K562 (cell line): ENCODE data around the gene SIRT5. TPM values are rescaled to one million over a fixed set of nuclear protein-coding genes. Genes with fewer than 3 reads are reported as not detected.

Source experiments
- CBX3 ChIP-seq, 2 experiments: IDR thresholded peaks; 1 replicate in 1 of 2; 2 replicates in 1 of 2; pipeline ENCODE4 v1.6.1; 2012; ENCODE audit warnings: inconsistent platforms in 2 of 2, low read length in 2 of 2, borderline replicate concordance in 1 of 2, control low read depth in 1 of 2
- CEBPB ChIP-seq: fragments of 450-650 bp; IDR thresholded peaks from 2 replicates; pipeline ENCODE4 v1.6.1; 2016; ENCODE audit warnings: missing genetic modification characterization, missing compliant biosample characterization
- DPF2 ChIP-seq: fragments of 450-650 bp; IDR thresholded peaks from 2 replicates; pipeline ENCODE4 v1.6.1; 2016
- MIER1 ChIP-seq: fragments of 450-650 bp; IDR thresholded peaks from 2 replicates; pipeline ENCODE4 v1.6.1; 2016; ENCODE audit warnings: antibody characterized with exemption, mild to moderate bottlenecking, low read depth
- MITF ChIP-seq: IDR thresholded peaks from 2 replicates; pipeline ENCODE4 v1.6.1; 2014; ENCODE audit warnings: antibody characterized with exemption
- MTA1 ChIP-seq: fragments of 450-650 bp; IDR thresholded peaks from 2 replicates; pipeline ENCODE4 v1.6.1; 2017; ENCODE audit warnings: borderline replicate concordance
- MYC ChIP-seq, 2 experiments: fragments of 250-450 bp in 1 of 2; sonication (Bioruptor Pico) in 1 of 2; IDR thresholded peaks; 2 replicates each; pipeline versions ENCODE4 v1.5.1 to v1.6.1; 2012 to 2021; ENCODE audit warnings: low read depth in 2 of 2, borderline replicate concordance in 1 of 2, improper control_type of control experiment in 1 of 2, low read length in 1 of 2, mild to moderate bottlenecking in 1 of 2, moderate library complexity in 1 of 2
- SMARCE1 ChIP-seq: fragments of 450-650 bp; IDR thresholded peaks from 2 replicates; pipeline ENCODE4 v1.7.1; 2016; ENCODE audit warnings: mild to moderate bottlenecking
- STAT5A ChIP-seq: IDR thresholded peaks from 2 replicates; pipeline ENCODE4 v1.6.1; 2012; ENCODE audit warnings: low read length, inconsistent platforms, borderline replicate concordance
- TARDBP ChIP-seq: fragments of 450-650 bp; IDR thresholded peaks from 2 replicates; pipeline ENCODE4 v1.6.1; 2016
- ZKSCAN3 ChIP-seq: fragments of 250-450 bp; sonication (Bioruptor Pico); IDR thresholded peaks from 2 replicates; pipeline ENCODE4 v1.4.0; 2020
- ZNF507 ChIP-seq: conservative IDR thresholded peaks from 2 replicates; pipeline ENCODE4 v1.6.1; 2017; ENCODE audit warnings: missing genetic modification characterization, missing compliant biosample characterization
- ZNF740 ChIP-seq, 3 experiments: fragments of 200-800 bp in 1 of 3; sonication (Bioruptor generic) in 1 of 3; sonication (generic) in 1 of 3; formaldehyde crosslinking in 1 of 3; IDR thresholded peaks; 2 replicates each; pipeline versions ENCODE4 v1.6.1 to v1.8.0; 2016 to 2022; ENCODE audit warnings: mild to moderate bottlenecking in 2 of 3, missing compliant biosample characterization in 2 of 3, missing genetic modification characterization in 2 of 3, missing genetic modification reagents in 1 of 3
- polyA plus RNA-seq, 8 experiments: library from polyadenylated mRNA; depleted of rRNA in 4 of 8; stranded (reverse) in 5 of 8; unstranded in 3 of 8; fragments of >200 nt; fragmentation: Nextera tagmentation in 2 of 8; fragmentation: Illumina TruSeq in 1 of 8; extraction: Ambion mirVana in 2 of 8; extraction: Trizol in 1 of 8; gene quantifications; 2 replicates each; pipeline versions ENCODE4 v1.2.1 to v1.2.3, GENCODE V29; 2011 to 2014; ENCODE audit warnings: inconsistent platforms in 1 of 8, missing spikeins in 1 of 8
- total RNA-seq, 7 experiments: library from RNA; depleted of rRNA in 6 of 7; stranded (reverse); fragments of >200 nt in 6 of 7; fragmentation: Illumina TruSeq in 2 of 7; extraction: Trizol in 2 of 7; gene quantifications; 2 replicates each; pipeline versions ENCODE4 v1.2.1 to v1.2.3, GENCODE V29; 2011 to 2021; ENCODE audit warnings: low replicate concordance in 1 of 7
- TF ChIP-seq, protein P1 (sequence below): sonication (generic); formaldehyde crosslinking; IDR thresholded peaks from 2 replicates; pipeline ENCODE4 v1.8.0; 2022; ENCODE audit warnings: missing genetic modification reagents, mild to moderate bottlenecking, borderline replicate concordance
- TF ChIP-seq, protein P2 (sequence below): fragments of 450-650 bp; IDR thresholded peaks from 2 replicates; pipeline ENCODE4 v1.6.1; 2016
- TF ChIP-seq, protein P3 (sequence below): sonication (generic); formaldehyde crosslinking; IDR thresholded peaks from 2 replicates; pipeline ENCODE4 v1.8.0; 2022; ENCODE audit warnings: missing genetic modification reagents, mild to moderate bottlenecking, borderline replicate concordance
- TF ChIP-seq, protein P4 (sequence below): sonication (generic); formaldehyde crosslinking; IDR thresholded peaks from 2 replicates; pipeline ENCODE4 v1.8.0; 2022; ENCODE audit warnings: mild to moderate bottlenecking, missing genetic modification reagents

Gene SIRT5
- total and polyA plus RNA-seq, 9 of the 15 experiments (the other 6 are each of a cell fraction or from before 2014, with no cell fraction given) = 2.1 to 15.7 (median 11.4) TPM

GRCh38 chr6:13573669-13574110, 711 bp upstream of the SIRT5 start (continued):
- TF ChIP-seq DPF2 (peak; percentile 14; the same call in 1 of the 2 replicates), ZNF507 (tag) (peak; percentile 85), CEBPB (no peak), STAT5A (no peak), SMARCE1 (peak; percentile 35; the same call in 1 of the 2 replicates), ZKSCAN3 (CRISPR knock-in tag) (peak; percentile 94), CBX3 (IDR thresholded peaks at IDR 0.05; ENCODE audit: borderline replicate concordance in 1 of 2, low read length in 2 of 2) (peak in 1 of 2 experiments; percentile 40; a peak in 1 of 3 replicates), MIER1 (no peak), TARDBP (no peak), MYC (IDR thresholded peaks at IDR 0.05; ENCODE audit: low read depth, low read length) (peak; percentile 71), MYC (CRISPR knock-in tag; IDR thresholded peaks at IDR 0.05; ENCODE audit: borderline replicate concordance, low read depth) (no peak), MITF (no peak), MTA1 (no peak), ZNF740 (CRISPR knock-in tag; IDR thresholded peaks at IDR 0.05) (no peak), ZNF740 (tag; IDR thresholded peaks at IDR 0.05) (no peak)
- TF ChIP-seq, protein P1, sequence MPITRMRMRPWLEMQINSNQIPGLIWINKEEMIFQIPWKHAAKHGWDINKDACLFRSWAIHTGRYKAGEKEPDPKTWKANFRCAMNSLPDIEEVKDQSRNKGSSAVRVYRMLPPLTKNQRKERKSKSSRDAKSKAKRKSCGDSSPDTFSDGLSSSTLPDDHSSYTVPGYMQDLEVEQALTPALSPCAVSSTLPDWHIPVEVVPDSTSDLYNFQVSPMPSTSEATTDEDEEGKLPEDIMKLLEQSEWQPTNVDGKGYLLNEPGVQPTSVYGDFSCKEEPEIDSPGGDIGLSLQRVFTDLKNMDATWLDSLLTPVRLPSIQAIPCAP (CRISPR knock-in tag) = peak; percentile 60; the same call in 1 of the 2 replicates
- TF ChIP-seq, protein P2, sequence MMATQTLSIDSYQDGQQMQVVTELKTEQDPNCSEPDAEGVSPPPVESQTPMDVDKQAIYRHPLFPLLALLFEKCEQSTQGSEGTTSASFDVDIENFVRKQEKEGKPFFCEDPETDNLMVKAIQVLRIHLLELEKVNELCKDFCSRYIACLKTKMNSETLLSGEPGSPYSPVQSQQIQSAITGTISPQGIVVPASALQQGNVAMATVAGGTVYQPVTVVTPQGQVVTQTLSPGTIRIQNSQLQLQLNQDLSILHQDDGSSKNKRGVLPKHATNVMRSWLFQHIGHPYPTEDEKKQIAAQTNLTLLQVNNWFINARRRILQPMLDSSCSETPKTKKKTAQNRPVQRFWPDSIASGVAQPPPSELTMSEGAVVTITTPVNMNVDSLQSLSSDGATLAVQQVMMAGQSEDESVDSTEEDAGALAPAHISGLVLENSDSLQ = peak; percentile 35; the same call in 1 of the 2 replicates
- TF ChIP-seq, protein P3, sequence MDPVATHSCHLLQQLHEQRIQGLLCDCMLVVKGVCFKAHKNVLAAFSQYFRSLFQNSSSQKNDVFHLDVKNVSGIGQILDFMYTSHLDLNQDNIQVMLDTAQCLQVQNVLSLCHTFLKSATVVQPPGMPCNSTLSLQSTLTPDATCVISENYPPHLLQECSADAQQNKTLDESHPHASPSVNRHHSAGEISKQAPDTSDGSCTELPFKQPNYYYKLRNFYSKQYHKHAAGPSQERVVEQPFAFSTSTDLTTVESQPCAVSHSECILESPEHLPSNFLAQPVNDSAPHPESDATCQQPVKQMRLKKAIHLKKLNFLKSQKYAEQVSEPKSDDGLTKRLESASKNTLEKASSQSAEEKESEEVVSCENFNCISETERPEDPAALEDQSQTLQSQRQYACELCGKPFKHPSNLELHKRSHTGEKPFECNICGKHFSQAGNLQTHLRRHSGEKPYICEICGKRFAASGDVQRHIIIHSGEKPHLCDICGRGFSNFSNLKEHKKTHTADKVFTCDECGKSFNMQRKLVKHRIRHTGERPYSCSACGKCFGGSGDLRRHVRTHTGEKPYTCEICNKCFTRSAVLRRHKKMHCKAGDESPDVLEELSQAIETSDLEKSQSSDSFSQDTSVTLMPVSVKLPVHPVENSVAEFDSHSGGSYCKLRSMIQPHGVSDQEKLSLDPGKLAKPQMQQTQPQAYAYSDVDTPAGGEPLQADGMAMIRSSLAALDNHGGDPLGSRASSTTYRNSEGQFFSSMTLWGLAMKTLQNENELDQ (CRISPR knock-in tag) = peak; percentile 36; the same call in 1 of the 2 replicates
- TF ChIP-seq, protein P4, sequence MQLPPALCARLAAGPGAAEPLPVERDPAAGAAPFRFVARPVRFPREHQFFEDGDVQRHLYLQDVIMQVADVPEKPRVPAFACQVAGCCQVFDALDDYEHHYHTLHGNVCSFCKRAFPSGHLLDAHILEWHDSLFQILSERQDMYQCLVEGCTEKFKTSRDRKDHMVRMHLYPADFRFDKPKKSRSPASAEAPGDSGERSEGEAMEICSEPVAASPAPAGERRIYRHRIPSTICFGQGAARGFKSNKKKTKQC (CRISPR knock-in tag) = peak; percentile 50
